K562 (cell line): ENCODE data around the gene HLA-DOA. TPM values are rescaled to one million over a fixed set of nuclear protein-coding genes. Genes with fewer than 3 reads are reported as not detected.
A peak's percentile ranks its signal among the peaks of the same experiment; 100 is the strongest.

Experiments used
- ASH1L ChIP-seq: fragments of 450-650 bp; IDR thresholded peaks from 2 replicates; pipeline ENCODE4 v1.6.1; 2018; ENCODE audit warnings: borderline replicate concordance, mild to moderate bottlenecking, low read depth; ENCODE audit not compliant: partially characterized antibody
- ATF1 ChIP-seq, 2 experiments: fragments of 450-650 bp in 1 of 2; IDR thresholded peaks; 2 replicates each; pipeline ENCODE4 v1.6.1; 2016; ENCODE audit warnings: missing compliant biosample characterization in 1 of 2, missing genetic modification characterization in 1 of 2
- EP300 ChIP-seq: IDR thresholded peaks from 2 replicates; pipeline ENCODE4 v1.6.1; 2012; ENCODE audit warnings: low read length, improper control_type of control experiment
- HDAC2 ChIP-seq: fragments of 450-650 bp; IDR thresholded peaks from 2 replicates; pipeline ENCODE4 v1.6.1; 2016; ENCODE audit warnings: mild to moderate bottlenecking
- IRF1 ChIP-seq: sonication (generic); formaldehyde crosslinking; IDR thresholded peaks from 2 replicates; pipeline ENCODE4 v1.8.0; 2022; ENCODE audit warnings: missing genetic modification reagents, mild to moderate bottlenecking, borderline replicate concordance
- KLF10 ChIP-seq: fragments of 250-450 bp; sonication (Bioruptor Pico); IDR thresholded peaks from 2 replicates; pipeline ENCODE4 v1.6.1; 2021; ENCODE audit warnings: matching md5 sums
- L3MBTL2 ChIP-seq: fragments of 450-650 bp; IDR thresholded peaks from 2 replicates; pipeline ENCODE4 v1.6.1; 2016; ENCODE audit warnings: mild to moderate bottlenecking, moderate library complexity
- PHTF2 ChIP-seq: fragments of 250-450 bp; sonication (Bioruptor Pico); IDR thresholded peaks from 2 replicates; pipeline ENCODE4 v1.5.0; 2021; ENCODE audit warnings: mild to moderate bottlenecking
- POLR2B ChIP-seq: fragments of 450-650 bp; IDR thresholded peaks from 2 replicates; pipeline ENCODE4 v1.6.1; 2018; ENCODE audit warnings: low read depth; ENCODE audit not compliant: partially characterized antibody
- POLR2G ChIP-seq: fragments of 200-400 bp; formaldehyde crosslinking; IDR thresholded peaks from 2 replicates; pipeline ENCODE4 v1.6.1; 2017; ENCODE audit warnings: low read depth, mild to moderate bottlenecking, antibody characterized with exemption, low read length, moderate library complexity
- POU5F1 ChIP-seq: fragments of 150-350 bp; IDR thresholded peaks from 2 replicates; pipeline ENCODE4 v1.6.1; 2014; ENCODE audit warnings: borderline replicate concordance, low read length, low read depth, mild to moderate bottlenecking; ENCODE audit not compliant: partially characterized antibody
- PRDM10 ChIP-seq: fragments of 450-650 bp; IDR thresholded peaks from 2 replicates; pipeline ENCODE4 v1.6.1; 2018; ENCODE audit not compliant: partially characterized antibody
- SETDB1 ChIP-seq: IDR thresholded peaks from one replicate; pipeline ENCODE4 v1.6.1; 2012; ENCODE audit warnings: low read length, control low read depth, inconsistent platforms
- STAG1 ChIP-seq: sonication (generic); formaldehyde crosslinking; IDR thresholded peaks from 2 replicates; pipeline ENCODE4 v1.5.0; 2020; ENCODE audit warnings: missing genetic modification reagents, borderline replicate concordance
- TAF1 ChIP-seq: IDR thresholded peaks from 2 replicates; pipeline ENCODE4 v1.6.1; 2011; ENCODE audit warnings: mild to moderate bottlenecking, low read length, moderate library complexity; ENCODE audit not compliant: insufficient read depth, control insufficient read depth, severe bottlenecking; ENCODE audit errors: extremely low read depth
- TCFL5 ChIP-seq: fragments of 250-450 bp; sonication (Bioruptor Pico); conservative IDR thresholded peaks from 2 replicates; pipeline ENCODE4 v1.6.1; 2021; ENCODE audit warnings: mild to moderate bottlenecking, moderate library complexity, matching md5 sums
- ZBTB43 ChIP-seq: sonication (generic); formaldehyde crosslinking; IDR thresholded peaks from 2 replicates; pipeline ENCODE4 v1.8.0; 2023; ENCODE audit warnings: mild to moderate bottlenecking, missing genetic modification reagents
- ZC3H8 ChIP-seq: fragments of 450-650 bp; IDR thresholded peaks from 2 replicates; pipeline ENCODE4 v1.6.1; 2017
- ZNF785 ChIP-seq: fragments of 250-450 bp; sonication (Bioruptor Pico); IDR thresholded peaks from 2 replicates; pipeline ENCODE4 v1.4.0; 2020; ENCODE audit warnings: mild to moderate bottlenecking
- ZNF830 ChIP-seq: fragments of 250-450 bp; sonication (Bioruptor Pico); IDR thresholded peaks from 2 replicates; pipeline ENCODE4 v1.5.0; 2021; ENCODE audit warnings: mild to moderate bottlenecking
- polyA plus RNA-seq, 8 experiments: library from polyadenylated mRNA; depleted of rRNA in 4 of 8; stranded (reverse) in 5 of 8; unstranded in 3 of 8; fragments of >200 nt; fragmentation: Nextera tagmentation in 2 of 8; fragmentation: Illumina TruSeq in 1 of 8; extraction: Ambion mirVana in 2 of 8; extraction: Trizol in 1 of 8; gene quantifications; 2 replicates each; pipeline versions ENCODE4 v1.2.1 to v1.2.3, GENCODE V29; 2011 to 2014; ENCODE audit warnings: inconsistent platforms in 1 of 8, missing spikeins in 1 of 8
- total RNA-seq, 7 experiments: library from RNA; depleted of rRNA in 6 of 7; stranded (reverse); fragments of >200 nt in 6 of 7; fragmentation: Illumina TruSeq in 2 of 7; extraction: Trizol in 2 of 7; gene quantifications; 2 replicates each; pipeline versions ENCODE4 v1.2.1 to v1.2.3, GENCODE V29; 2011 to 2021; ENCODE audit warnings: low replicate concordance in 1 of 7

Gene HLA-DOA
- total and polyA plus RNA-seq, 9 of the 15 experiments (the other 6 are each of a cell fraction or from before 2014, with no cell fraction given): 0.07 TPM; not detected in 8

GRCh38 chr6:32967151-32968091, 42.0 kb downstream of the HLA-DOA start (continued):
- TF ChIP-seq PRDM10 (peak; percentile 66), POU5F1 (no peak), SETDB1 (no peak), ATF1 (CRISPR knock-in tag; IDR thresholded peaks at IDR 0.05) (no peak), ATF1 (tag; IDR thresholded peaks at IDR 0.05) (no peak), L3MBTL2 (no peak), TCFL5 (no peak; the same call in 1 of the 2 replicates), ZNF830 (CRISPR knock-in tag) (0 out of 2 replicates have a peak, but pooled peaks have one; percentile 15), ASH1L (peak; percentile 13), POLR2G (no peak), STAG1 (CRISPR knock-in tag) (no peak), PHTF2 (CRISPR knock-in tag) (peak; percentile 46; the same call in 1 of the 2 replicates), ZC3H8 (no peak), KLF10 (no peak), IRF1 (CRISPR knock-in tag) (no peak), HDAC2 (peak; percentile 51; the same call in 1 of the 2 replicates), ZBTB43 (CRISPR knock-in tag) (no peak), TAF1 (no peak), EP300 (0 out of 2 replicates have a peak, but pooled peaks have one; percentile 3), POLR2B (peak; percentile 38), ZNF785 (no peak)
